ENCODE measurements around the gene TOM1L1.

- TF ChIP-seq GABPA (IDR thresholded peaks at IDR 0.05; ENCODE audit: low read depth) (no peak), CTCF (IDR thresholded peaks at IDR 0.05; ENCODE audit: insufficient read depth, low read length) (no peak)
These were observed 95.8 kb downstream of the TOM1L1 start for GRCh38 chr17:54996441-54996840.
